ENCODE results near the gene PIGN.

- no peak for TF ChIP-seq CTCF (IDR thresholded peaks at IDR 0.05)
- TF ChIP-seq POLR2A (IDR thresholded peaks at IDR 0.05), result no peak
Measured at GRCh38 chr18:62060820-62061219, 126.0 kb downstream of the PIGN start.

All from breast epithelium (tissue), 3 donors.